ENCODE measurements around the gene NFKBIE. TPM values are rescaled to one million over a fixed set of nuclear protein-coding genes. Genes with fewer than 3 reads are reported as not detected.

Gene NFKBIE
- total and polyA plus RNA-seq, 12 donors = 1.5 to 8.7 (median 3.6) TPM

- Histone ChIP-seq H3K4me3 (peak overlapping the region in 9 of 10 donors; percentile 67 to 98 (median 85)), H3K27ac (peak overlapping the region in 5 of 10 donors; percentile 63 to 93 (median 78)), H3K27me3 (peaks cover 10 to 32% (median 19%) of the 10 kb centered on the region in 7 donors), H3K36me3 (peaks cover 0 to 20% (median 0%) of the 10 kb centered on the region in 9 donors), H3K9me3 (no peaks in the 10 kb centered on the region), H3K4me1 (peaks cover 18 to 46% (median 29%) of the 10 kb centered on the region in 9 donors)
- no peak for TF ChIP-seq CTCF (IDR thresholded peaks at IDR 0.05)
- intact Hi-C loops (cut with DNase I) = loop anchor here in 5 of 10 donors (2.0 to 10.0 kb wide), 6 partner anchors 37 to 168 kb away; partner anchors contain the start of gene AARS2 (in 1 of the 5)
- WGBS, 2 donors = 68 to 70% methylated on average over 17 of the region's 17 CpGs
- no peak for ATAC-seq
- DNase-seq = no peak
Measured at GRCh38 chr6:44265722-44266233, 427 bp upstream of the NFKBIE start.

- 13 to 14% methylated on average over 13 of the region's 13 CpGs for WGBS, 2 donors
- peak overlapping the region in 9 of 10 donors; percentile 63 to 93 (median 78) for H3K27ac ChIP-seq
- ATAC-seq = peak in 4 of 8 donors; percentile 9 to 41 (median 26)
Measured at GRCh38 chr6:44264154-44265006, 971 bp downstream of the NFKBIE start.

GRCh38 chr6:44263354-44264100, 1.8 kb downstream of the NFKBIE start:
- Histone ChIP-seq H3K36me3 (peaks cover 0 to 40% (median 0%) of the 10 kb centered on the region in 9 donors), H3K27ac (peak overlapping the region in 6 of 10 donors; percentile 9 to 93 (median 80)), H3K9me3 (no peaks in the 10 kb centered on the region), H3K27me3 (peaks cover 0 to 11% (median 5%) of the 10 kb centered on the region in 7 donors), H3K4me3 (peak overlapping the region in 7 of 10 donors; percentile 67 to 94 (median 85)), H3K4me1 (peaks cover 18 to 47% (median 28%) of the 10 kb centered on the region in 9 donors)
- no peak for TF ChIP-seq CTCF (IDR thresholded peaks at IDR 0.05)
- DNase-seq (no peak), ATAC-seq (peak in 2 of 8 donors; percentile 13 to 21)
- intact Hi-C loops (cut with DNase I) = loop anchor here in 1 of 10 donors (10.0 kb wide), 1 partner anchor 71 kb away; no protein-coding TSS in a partner anchor
- WGBS, 2 donors = 48 to 74% methylated on average over 8 to 9 of the region's 9 CpGs

More at GRCh38 chr6:44264154-44265006, 971 bp downstream of the NFKBIE start:
- intact Hi-C loops (cut with DNase I) = loop anchor here in 5 of 10 donors (5.0 to 10.0 kb wide), 5 partner anchors 38 to 167 kb away; partner anchors contain the start of gene AARS2 (in 1 of the 5)
- Histone ChIP-seq H3K36me3 (peaks cover 0 to 32% (median 0%) of the 10 kb centered on the region in 9 donors), H3K4me1 (peaks cover 18 to 46% (median 28%) of the 10 kb centered on the region in 9 donors), H3K4me3 (peak overlapping the region; percentile 66 to 98 (median 82)), H3K9me3 (no peaks in the 10 kb centered on the region), H3K27me3 (peaks cover 0 to 19% (median 12%) of the 10 kb centered on the region in 7 donors)
- DNase-seq = peak in 1 of 2 donors; percentile 42
- no peak for TF ChIP-seq CTCF (IDR thresholded peaks at IDR 0.05)

Measured in heart right ventricle (tissue), 16 donors.